ENCODE data around the gene IQCE.

The IQCE gene

GRCh38 chr7:2646336-2646679 lies 87.5 kb downstream of the IQCE start:
- no peak for DNase-seq (ENCODE audit: low spot score)

DNA sequence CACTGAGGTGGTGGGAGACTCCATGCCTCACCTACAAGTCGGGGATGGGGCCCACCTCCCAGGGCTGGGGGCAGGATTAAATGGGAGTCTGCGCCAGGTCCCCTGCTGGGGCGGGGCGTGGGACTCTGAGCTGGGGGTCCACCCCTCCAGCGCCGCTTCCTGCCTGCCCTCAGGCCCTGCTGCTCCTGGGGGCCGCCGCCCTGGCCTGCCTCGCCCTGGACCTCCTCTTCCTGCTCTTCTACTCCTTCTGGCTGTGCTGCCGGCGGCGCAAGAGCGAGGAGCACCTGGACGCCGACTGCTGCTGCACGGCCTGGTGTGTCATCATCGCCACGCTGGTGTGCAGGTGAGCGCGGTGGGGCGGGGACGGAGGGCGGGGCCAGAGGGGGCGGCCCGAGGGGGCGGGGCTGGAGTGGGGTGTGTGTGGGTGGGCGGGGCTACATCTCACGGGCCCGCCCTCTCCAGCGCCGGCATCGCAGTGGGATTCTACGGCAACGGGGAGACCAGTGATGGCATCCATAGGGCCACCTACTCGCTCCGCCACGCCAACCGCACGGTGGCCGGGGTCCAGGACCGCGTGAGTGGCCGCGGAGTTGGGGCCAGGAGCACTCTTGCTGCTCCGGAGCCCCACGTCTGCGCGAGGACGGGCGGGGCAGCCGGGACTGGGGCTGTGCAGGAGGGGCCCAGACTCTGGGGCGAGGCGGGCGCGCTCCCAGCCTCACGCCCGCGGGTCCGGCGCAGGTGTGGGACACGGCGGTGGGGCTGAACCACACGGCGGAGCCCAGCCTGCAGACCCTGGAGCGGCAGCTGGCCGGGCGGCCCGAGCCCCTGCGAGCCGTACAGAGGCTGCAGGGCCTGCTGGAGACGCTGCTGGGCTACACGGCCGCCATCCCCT lies 88.1 kb downstream of the IQCE start:
- DNase-seq (ENCODE audit: low spot score), result no peak

DNA sequence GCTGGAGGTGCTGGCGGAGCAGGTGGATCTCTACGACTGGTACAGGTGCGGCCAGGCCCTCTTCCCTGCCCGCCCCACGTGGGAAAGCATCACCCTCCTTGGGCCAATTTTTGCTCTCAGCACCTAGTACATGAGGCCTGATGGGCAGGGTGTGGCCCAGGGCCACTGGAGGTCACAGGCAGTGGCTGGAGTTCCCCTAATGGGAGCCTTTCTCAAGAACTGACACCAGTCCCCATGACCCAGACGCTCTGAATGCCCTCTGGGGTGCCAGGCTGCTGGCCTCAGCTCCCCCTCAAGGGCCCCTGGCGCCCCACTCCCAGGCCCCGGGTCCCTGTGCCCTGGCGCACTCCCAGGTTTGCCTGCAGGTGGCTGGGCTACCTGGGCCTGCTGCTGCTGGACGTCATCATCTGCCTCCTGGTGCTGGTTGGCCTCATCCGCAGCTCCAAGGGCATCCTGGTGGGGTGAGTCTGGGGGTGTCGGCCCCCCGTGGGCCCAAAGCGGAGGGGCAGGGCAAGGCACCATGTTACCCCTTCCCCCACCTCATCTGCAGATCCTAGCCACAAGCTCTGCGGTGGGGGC lies 88.9 kb downstream of the IQCE start:
- no peak for DNase-seq (ENCODE audit: low spot score)

GRCh38 chr7:2649139-2649838 lies 90.5 kb downstream of the IQCE start:
- no peak for DNase-seq (ENCODE audit: low spot score)

DNA sequence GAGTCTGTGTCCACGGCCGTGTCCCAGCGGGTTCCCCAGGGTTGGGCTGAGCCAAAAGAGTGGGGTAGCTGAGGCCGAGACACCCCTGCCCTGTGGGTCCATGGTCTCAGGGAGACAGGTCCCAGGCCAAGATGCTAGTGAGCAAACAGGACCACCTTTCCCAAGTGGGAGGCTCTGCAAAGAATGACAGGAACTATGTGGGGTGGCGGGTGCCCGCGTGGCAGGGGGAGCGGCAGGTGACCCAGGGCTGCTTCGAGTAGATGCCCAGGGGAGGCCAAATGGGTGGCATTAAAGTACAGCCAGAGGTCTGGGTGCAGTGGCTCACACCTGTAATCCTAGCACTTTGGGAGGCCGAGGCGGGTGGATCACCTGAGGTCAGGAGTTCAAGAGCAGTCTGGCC lies 91.2 kb downstream of the IQCE start:
- no peak for DNase-seq (ENCODE audit: low spot score)

- no peak for DNase-seq (ENCODE audit: low spot score)
Observed at GRCh38 chr7:2650451-2650850, 91.7 kb downstream of the IQCE start.

GRCh38 chr7:2651336-2651735 lies 92.6 kb downstream of the IQCE start:
- peak; percentile 79 for DNase-seq (ENCODE audit: low spot score)

- no peak for DNase-seq (ENCODE audit: low spot score)
Observed at GRCh38 chr7:2651847-2652735, 93.3 kb downstream of the IQCE start.

DNA sequence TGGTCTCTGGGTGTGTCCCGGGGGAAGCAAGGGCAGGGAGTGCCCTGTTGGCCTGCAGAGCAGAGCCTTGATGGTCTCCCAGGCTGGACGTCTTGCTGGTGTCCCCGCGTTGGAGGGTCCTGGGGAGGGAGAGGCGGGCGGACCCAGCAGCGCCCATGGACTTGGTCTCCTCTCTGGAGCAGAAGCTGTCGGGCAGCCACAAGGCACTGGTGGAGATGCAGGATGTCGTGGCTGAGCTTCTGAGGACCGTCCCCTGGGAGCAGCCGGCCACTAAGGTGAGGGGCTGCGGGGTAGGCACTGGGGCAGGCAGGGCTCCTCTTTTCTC lies 93.9 kb downstream of the IQCE start:
- DNase-seq (ENCODE audit: low spot score), result no peak

DNA sequence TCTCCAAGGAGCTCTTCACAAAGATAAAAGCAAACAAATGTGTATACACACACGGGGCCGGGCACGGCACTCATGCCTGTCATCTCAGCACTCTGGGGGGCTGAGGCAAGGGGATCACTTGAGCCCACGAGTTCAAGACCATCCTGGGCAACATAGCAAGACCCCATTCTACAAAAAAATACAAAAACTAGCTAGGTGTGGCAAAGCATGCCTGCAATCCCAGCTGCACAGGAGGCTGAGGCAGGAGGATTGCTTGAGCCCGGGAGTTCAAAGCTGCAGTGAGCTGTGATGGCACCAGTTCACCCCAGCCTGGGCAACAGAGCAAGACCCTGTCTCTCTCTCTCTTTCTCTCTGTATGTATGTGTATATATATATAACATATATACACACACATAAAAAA lies 95.3 kb downstream of the IQCE start:
- no peak for DNase-seq (ENCODE audit: low spot score)

DNA sequence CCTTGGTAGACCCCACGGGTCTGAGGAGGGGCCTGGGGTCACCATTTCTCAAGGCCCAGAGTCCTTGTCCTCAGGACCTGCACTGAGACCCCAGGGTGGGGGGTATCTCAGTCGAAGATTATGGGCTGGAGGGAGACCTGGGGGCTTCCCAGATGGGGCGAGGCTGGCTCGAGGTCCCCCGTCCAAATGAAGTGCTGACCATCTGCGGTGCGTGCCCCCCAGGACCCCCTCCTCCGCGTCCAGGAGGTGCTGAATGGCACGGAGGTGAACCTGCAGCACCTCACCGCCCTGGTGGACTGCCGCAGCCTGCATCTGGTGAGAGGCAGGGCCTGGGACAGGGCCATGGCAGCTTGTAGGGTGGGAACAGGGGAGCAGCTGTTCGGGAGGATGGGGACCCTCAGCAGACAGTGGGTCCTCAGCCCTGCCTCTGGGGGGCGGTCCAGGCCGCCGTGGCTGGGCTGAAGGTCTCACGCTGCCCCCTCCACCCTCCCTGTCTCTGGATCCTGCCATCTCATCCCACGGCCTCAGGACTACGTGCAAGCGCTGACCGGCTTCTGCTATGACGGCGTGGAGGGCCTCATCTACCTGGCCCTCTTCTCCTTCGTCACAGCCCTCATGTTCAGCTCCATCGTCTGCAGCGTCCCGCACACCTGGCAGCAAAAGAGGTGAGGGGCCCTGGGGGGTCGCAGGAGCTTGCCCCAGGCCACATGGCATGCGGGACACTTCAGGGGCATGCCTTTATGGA lies 97.3 kb downstream of the IQCE start:
- no peak for DNase-seq (ENCODE audit: low spot score)

- no peak for DNase-seq (ENCODE audit: low spot score)
Observed at GRCh38 chr7:2657208-2657607, 98.4 kb downstream of the IQCE start.

DNA sequence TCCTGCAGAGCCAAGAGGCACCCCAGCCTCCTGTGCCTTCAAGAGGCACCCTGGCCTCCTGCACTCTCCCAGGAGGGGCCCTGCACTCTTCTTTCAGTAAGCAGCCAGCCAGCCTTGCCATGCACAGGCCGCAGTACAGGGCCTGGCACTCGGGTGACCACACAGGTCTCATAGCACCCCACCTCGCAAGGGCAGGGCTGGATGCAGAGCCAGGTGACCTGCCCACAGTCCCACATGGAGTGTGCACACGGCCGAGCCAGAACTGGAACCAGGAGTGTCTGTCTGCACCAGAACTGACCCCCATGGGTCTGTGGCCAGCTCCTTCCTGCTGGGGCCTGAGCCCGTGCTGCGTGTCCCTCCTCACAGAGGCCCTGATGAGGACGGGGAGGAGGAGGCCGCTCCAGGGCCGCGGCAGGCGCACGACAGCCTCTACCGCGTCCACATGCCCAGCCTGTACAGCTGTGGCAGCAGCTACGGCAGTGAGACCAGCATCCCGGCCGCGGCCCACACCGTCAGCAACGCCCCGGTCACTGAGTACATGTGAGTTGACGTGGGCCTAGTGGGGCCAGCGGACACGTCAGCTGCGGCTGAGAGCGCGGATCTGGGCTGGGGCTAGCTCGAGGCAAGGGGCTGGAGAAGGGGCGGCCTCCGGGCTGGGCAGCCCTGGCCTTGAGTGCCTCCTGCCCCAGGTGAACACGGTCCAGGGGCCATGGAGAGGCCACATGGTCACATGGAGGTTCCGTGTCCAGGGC lies 99.3 kb downstream of the IQCE start:
- no peak for DNase-seq (ENCODE audit: low spot score)

GRCh38 chr7:2658941-2659340 lies 100.2 kb downstream of the IQCE start:
- DNase-seq (ENCODE audit: low spot score), result no peak

GRCh38 chr7:2659556-2660358 lies 101.0 kb downstream of the IQCE start:
- no peak for DNase-seq (ENCODE audit: low spot score)

DNA sequence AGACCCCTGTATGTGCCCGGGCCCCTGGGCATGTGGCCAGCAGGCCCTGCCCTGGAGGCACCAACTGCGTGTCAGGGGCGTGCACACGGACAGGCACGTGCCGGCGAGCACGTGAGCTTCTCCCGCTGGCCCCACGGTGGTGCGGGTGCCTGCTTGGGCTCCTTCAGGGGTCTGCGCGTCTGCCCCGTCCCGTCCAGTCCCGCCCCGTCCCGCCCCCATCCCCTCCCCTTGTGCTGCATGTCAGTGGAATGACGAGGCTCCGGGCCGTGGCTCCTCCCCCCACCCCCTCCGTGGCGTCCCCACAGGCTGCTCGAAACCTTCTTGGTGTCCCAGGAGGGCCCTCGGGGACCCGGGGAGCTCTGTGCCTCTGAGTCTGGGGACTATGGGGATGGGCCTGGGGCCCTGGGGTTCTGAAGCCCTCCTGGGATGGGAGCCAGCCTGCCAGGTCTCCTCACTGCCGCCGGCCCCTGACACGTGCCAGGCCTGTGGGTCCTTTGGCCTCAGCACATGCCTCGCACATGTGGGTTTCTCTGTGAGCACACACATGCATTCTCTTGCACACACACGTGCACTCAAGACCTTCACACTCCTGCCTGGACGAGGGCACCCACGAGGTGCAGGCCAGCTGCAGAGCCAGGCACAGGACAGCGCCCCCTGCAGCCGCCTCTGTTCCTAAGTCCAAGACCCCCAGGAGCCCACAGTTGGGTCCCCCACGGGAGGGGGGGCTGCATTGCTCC lies 101.7 kb downstream of the IQCE start:
- DNase-seq (ENCODE audit: low spot score), result no peak

DNA sequence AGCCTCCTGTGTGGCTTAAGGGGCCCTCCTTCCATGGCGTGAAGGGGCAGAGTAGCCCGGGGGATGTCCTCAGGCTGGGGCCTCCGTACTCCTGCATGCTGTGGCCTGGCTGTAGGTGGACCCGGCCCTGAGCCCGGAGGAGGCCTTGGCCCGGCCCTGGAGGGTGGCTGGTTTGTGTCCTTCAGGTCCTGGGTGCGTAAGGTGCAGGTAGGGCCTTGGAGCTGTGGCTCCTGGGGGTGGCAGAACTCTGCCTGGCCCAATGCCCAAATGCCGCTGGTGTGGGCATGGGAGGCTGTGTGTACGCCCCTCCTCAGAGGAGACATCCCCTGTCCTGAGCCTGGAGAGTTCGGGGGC lies 102.3 kb downstream of the IQCE start:
- no peak for DNase-seq (ENCODE audit: low spot score)

GRCh38 chr7:2661602-2662272 lies 103.0 kb downstream of the IQCE start:
- DNase-seq (ENCODE audit: low spot score), result no peak

All from NAMALWA (cell line).